CD4-positive, alpha-beta T cell treated with Interleukin-10 for 1 hour (primary cell): Measurements from ENCODE around the gene UTF1.

Experiments used
- DNase-seq: peaks from one replicate; pipeline ENCODE4 v3.0.0-alpha.2; 2020

UTF1 gene

DNA sequence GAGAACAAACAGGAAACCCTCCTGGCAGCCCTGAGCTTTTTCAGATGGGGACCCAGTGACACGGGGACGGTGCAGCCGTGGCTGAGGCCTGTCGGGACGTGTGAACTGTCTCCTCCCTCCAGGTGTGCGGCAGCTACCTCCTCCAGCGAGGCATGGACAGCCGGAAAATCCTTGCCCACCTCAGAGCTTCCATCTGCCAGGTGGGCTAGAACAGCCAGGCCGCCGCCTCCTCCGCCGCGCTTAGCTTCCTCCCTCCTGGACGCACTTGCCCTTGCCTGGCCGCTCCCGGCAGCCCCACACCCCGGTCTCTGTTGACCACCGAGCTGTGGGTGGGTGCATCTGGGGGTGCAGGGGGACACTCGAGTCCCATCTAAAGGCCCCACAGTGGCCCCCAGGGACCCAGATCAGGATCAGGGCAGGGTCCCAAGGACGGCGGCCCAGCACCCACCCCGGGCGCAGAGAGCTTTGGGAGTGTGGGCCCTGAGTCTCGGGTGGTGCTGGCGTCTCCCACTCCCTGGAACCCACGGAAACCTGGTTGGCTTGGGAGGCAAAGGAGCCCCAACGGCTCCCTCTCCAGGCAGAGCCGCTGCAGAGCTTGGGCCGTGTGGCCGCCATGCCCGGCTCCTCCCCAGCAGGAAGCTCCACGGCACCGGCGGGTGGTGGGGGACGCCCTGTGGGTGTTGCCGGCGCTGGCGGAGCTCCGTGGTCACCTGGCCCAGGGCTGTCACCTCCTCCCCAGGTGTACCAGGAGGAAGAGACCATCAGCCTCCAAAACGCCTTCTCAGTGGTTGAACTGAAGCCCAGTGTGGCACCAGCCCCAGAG, 32.9 kb upstream of the UTF1 start:
- no peak for DNase-seq

GRCh38 chr10:133197786-133198185, 32.2 kb upstream of the UTF1 start:
- no peak for DNase-seq

GRCh38 chr10:133198206-133198605, 31.8 kb upstream of the UTF1 start:
- no peak for DNase-seq

DNA sequence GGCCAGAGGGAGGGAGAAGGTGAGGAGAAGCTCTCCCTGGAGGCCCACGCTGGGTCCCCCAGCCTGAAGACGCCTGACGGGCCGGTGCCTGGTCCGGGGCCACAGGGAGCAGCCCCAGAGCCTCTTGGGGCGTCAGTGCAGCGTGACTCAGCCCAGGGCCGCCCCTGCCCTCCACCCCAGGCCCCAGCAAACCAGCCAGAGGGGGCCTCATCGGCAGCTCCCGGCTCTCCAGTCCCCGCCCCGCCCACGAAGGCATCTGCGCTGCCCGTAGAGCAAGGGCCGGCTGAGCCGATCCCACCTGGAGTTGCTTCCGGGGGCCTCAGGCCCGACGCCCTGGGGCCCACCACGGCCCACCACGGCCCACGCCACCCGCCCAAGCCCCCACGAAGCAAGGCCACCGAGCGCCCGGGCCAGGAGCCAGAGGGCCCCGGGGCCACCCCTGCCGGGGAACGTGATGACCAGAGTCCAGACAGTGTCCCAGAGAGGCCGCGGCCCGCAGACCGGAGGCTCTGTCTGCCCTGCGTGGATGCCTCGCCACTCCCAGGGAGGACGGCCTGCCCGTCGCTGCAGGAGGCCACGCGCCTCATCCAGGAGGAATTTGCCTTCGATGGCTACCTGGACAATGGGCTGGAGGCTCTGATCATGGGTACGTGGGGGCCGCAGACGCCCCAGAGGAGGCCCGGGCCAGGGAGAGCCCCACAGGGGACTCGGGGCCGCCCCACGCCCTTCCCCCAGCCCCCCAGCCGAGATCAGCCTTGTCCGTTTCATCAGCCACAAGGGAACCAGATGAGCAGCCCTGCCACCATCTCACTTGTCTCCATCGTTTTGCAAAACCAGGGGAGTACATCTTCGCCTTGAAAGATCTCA, 31.2 kb upstream of the UTF1 start:
- DNase-seq: no peak

DNA sequence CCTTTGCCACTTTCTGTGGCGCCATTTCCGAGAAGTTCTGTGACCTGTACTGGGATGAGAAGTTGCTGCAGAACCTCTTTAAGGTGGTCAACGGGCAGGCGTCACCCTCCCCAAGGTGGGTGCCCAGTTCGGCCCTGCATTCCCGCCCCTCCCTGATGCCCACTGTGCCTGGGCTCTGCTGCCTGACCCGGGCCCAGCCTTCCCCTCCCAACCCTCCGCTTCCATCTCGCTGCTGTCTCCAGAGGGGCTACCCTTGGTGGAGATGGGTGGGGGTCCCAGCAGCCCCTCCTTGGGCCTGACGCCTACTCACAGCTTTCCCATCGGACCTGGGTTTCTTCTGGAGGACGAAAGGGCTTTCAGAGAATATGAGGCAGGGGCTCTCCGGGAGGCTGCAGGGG, 30.5 kb upstream of the UTF1 start:
- no peak for DNase-seq

GRCh38 chr10:133199992-133200611, 29.9 kb upstream of the UTF1 start:
- DNase-seq: no peak

- DNase-seq: no peak
Observed at GRCh38 chr10:133200621-133201031, 29.4 kb upstream of the UTF1 start.

GRCh38 chr10:133201151-133201947, 28.7 kb upstream of the UTF1 start:
- DNase-seq: no peak

DNA sequence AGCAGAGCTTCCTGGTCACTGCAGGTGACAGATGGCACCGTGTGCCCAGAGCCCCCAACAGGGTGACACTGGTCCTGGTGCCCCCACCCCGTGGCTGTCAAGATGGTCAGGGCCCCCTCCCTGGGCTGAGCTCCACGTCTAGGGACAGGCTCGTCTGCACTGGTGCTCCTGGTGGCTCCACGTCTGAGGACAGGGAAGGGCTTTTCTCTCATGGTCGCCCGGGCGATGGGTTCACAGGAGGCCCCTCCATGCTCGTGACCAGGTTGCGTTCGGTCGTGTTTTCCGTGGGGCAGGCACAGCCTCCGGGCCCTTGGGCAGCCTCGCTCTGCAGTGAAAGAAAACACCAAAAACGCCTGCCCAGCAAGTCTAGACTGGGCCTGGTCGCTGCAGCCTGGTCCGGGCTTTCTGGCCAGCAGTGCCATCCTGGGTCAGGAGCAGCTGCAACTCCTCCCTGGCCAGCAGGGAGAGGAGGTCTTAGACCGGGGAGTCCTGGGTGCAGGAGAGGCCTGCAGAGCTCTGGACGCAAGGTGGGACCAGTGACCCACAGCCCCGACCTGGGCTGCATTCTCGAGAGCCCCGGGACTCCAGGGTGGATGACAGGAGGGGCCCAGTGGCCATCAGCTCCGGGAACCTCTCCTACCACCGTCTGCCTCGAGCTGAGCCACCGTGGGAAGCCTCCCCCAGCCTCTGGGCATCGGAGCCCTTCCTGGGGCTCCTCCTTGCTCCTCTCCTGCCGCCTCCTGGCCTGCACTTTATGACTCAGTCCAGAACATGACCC, 27.9 kb upstream of the UTF1 start:
- no peak for DNase-seq

- no peak for DNase-seq
Observed at GRCh38 chr10:133202778-133203651, 27.0 kb upstream of the UTF1 start.

- DNase-seq: no peak
Observed at GRCh38 chr10:133203652-133204195, 26.3 kb upstream of the UTF1 start.

- DNase-seq: no peak
Observed at GRCh38 chr10:133204226-133205015, 25.6 kb upstream of the UTF1 start.

- no peak for DNase-seq
Observed at GRCh38 chr10:133205146-133205545, 24.9 kb upstream of the UTF1 start.

GRCh38 chr10:133206356-133207040, 23.5 kb upstream of the UTF1 start:
- no peak for DNase-seq

- no peak for DNase-seq
Observed at GRCh38 chr10:133207041-133207600, 22.9 kb upstream of the UTF1 start.

GRCh38 chr10:133207627-133208026, 22.4 kb upstream of the UTF1 start:
- no peak for DNase-seq

GRCh38 chr10:133208466-133208865, 21.6 kb upstream of the UTF1 start:
- no peak for DNase-seq

DNA sequence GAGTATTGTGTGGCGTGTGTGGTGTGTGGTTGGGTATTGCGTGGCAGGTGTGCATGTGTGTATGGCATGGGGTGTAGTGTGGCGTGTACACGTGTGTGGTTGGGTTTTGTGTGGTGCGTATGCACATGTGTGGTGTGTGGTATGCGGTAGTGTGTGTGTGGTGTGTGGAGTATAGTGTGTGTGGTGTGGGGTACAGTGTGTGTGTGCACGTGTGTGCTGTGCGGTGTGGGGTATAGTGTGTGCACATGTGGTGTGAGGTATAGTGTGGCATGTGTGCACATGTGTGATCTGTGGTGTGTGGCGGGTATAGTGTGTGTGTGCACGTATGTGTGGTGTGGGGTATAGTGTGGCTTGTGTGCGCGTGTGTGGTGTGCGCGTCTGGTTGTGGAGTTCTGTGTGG, 20.9 kb upstream of the UTF1 start:
- no peak for DNase-seq

DNA sequence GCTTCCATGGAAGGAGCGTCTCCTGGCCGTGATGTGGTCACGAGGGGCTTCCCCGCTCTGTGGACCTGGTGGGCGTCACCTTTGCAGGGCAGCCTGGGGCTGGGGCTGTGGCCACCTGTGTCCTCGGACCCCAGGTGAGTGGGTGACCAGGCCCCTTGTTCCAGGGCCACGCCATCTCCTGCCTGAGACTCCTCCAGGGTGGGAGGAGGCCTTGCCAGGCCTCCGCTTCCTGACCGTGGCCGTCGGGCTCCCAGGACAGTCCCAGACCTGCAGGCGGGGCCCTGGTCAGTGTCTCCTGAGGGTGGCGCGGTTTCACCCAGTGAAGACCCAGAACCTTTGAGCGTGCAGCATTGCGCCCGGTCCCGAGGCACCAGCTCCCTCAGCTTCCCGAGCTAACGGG, 20.4 kb upstream of the UTF1 start:
- no peak for DNase-seq
